Retina (tissue), 1 donor: ENCODE measurements around the gene GPER1.
"Not testable (repeated sequence)": the region's sequence is repeated elsewhere in the genome, so short reads cannot be mapped to it uniquely, and the experiment has no call there.

ENCODE experiments used
- DNase-seq: peaks from one replicate; pipeline ENCODE4 v3.0.0-alpha.2; 2016

GPER1 gene

DNA sequence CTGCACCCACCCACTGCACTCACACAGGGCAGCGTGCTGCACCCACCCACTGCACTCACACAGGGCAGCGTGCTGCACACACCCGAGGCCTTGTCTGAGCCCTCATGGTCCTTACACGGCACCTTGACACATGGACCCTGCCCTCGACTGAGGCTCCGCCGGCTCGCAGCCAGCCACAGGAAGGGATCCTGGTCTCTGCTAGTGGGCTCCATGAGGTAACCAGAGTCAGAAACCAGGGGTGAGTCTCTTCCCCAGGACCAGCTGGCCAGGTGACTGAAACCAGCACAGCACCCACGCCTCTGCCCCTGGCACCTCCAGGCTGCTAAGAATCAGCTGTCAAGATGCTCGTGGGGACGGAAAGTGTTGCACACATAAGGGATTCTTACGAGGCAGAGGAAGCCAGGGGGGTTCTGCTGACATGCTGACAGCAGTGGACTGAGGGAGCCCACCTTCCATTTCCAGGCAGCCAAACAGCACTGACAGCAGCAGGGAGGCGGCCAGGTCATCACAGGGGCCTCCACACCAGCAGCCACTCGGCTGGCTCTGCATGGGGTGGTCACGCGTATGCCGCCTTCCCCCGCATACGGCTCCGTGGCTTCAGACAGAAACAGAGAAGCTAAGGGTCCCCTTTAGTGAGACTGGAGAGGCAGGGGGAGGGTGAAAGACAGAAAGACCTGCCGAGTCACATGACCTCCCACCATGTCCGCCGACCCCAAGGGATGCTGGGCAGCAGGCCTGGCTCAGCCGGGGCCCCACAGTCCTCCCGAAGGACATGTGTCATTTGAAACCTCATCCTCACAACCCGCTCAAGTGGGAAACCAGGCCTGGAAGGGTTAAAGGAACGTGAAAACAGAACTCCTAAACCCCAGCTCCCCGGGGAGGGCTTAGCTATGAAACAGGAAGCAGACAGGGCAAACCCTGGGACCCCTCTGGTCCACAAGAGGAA is 34.2 kb downstream of the GPER1 start:
- peak; percentile 32 for DNase-seq

DNA sequence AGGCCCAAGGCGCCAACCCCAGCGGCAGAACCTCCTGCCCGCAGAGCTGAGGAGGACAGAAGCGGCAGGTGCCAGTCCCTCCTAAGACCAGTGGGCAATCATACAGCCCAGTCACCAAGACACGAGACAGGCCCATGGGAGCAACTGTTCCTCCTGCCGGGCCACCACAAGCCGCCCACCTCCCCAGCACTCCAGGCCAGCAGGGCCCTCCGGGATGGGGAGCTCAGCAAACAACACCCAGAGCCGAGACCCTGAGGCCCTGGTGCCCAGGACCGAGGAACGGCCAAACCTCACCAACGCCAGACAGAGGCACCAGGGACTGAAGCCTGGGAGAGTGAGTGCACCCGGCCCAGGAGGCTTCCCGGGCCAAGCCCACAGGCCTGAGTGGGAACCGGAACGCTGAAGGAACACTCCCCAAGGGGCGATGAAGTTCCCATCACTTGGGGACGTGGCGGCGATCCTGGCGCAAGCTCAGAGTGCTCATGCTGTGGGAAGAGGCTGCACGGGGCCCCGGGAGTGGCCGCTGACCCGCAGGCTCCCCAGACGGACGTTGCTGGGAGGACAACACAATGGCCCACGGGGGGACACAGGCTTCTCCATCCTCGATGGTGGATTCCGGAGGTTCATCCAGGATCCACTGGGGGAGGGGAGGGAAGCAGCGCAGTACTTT is 35.1 kb downstream of the GPER1 start:
- peak; percentile 30 for DNase-seq

GRCh38 chr7:1123715-1124114 is 35.8 kb downstream of the GPER1 start:
- peak; percentile 82 for DNase-seq

DNA sequence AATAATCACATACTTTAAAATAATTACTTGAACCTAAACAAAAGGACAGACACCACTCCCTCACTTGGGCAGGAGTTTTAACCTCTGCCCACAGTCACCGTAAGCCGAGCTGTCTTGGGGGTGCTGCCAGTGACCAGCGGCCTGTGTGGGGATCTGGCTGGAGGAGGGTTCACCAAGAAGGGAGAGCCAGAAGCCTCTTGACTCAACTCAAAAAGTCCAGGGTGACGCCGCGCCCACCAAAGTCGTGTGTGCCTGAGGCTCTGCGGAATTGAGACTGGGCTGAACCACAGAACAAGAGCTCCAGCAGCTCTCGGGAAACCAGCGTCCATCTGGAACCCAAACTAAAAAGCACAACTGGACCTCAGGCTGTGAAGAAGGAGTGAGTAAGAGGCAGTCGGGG is 36.3 kb downstream of the GPER1 start:
- no peak for DNase-seq

DNA sequence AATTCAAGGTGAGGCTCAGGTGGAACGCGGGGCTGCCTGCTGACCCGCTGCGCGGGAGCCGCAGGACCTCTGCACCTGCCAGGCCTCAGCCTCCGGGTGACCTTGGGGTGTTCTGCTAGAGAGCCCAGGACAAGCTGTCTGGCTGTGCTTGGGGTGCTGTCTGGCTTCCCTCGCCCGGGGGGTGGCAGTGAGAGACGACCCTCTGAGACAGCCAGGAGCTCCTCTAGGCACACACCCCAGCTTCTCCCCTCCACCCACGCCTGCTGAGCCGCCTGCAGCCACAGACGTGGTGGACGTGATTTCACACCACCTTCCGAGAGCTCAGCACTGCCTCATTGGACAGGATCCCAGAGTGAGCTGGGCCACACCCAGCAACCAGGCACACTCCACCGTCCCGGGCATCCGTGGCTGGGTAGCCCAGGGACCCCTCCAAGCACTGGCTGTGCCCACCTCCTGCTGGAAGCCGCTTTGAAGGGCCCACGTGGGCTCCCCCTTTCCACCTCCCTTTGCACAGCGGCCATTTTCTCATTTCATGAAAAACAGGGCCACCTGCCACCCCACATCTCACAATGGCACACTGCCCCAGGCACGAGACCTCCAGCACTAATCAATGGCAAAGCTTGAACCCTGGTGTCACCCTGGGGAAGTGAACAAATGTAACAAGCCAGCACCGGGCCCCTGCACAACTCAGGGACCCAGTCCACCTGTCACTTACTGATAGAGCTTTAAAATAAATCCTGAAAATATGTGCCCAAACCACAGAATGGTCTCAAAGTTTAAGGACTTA is 37.1 kb downstream of the GPER1 start:
- no peak for DNase-seq

GRCh38 chr7:1125603-1125969 is 37.7 kb downstream of the GPER1 start:
- no peak for DNase-seq

DNA sequence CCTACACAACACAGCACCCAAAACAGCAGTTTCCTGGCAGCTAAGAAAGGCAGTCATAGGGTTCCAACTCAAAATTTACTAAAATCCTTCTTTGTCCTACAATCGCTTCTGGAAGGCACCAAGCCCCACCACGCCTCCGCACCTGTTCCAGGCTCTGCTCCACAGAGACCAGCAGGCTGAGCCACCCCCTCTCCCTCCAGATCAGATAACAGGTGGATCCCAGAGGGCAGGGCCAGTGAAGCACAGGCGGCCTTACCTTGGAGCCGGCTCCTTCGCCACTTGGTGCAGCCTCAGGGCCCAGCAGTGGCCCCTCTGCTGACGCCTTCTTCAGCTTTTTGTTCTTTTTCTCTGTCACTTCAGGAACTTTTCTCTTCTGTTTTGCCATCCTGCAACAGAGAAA is 39.1 kb downstream of the GPER1 start:
- no peak for DNase-seq

DNA sequence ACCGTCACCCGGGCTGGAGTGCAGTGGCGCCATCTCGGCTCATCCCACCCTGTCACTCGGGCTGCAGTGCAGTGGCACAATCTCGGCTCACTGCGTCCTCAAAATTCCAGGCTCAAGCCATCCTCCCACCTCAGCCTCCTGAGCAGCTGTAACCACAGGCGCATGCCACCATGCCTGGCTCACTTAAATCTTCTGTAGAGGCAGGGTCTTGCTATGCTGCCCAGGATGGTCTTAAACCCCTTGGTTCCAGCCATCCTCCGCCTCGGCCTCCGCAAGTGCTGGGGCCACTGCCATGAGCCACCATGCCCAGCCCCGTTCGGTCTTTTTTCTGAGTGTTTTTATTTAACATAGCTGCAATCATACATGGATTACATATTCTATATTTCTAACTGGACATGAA is 41.5 kb downstream of the GPER1 start:
- no peak for DNase-seq

- no peak for DNase-seq
These were observed 42.4 kb downstream of the GPER1 start for GRCh38 chr7:1130021-1130990.

DNA sequence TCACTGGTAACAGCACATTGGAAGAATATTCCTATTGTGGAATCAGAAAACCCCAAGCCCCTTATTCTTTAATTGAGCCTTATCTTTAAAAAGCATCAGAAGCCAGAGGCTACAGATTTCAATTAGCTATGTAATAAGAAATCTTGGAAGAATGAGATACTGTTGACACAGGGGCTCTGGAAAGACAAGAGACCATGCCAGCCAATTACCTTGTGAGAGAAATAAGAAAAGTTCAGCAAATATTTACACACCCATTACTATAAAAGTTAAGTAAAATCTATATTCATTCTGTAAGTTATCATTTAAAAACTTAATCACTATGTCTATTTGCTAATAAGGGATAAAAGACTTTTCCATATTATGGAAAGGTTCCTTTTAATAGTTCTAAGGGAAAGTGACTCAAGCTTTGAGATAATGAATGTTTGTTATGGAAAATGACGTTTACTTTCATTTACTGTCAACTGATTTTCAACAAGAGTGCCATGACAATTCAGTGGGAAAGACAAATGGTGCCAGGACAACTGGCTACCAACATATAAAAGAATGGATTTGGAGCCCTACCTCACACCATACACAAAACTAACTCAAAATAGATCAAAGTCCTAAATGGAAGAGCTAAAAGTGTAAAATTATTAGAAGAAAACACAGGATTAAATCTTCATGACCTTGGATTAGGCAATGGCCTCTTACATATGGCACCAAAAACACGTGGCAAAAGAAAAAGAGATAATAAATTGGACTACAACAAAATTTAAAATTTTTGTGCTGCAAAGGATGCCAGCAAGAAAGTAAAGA is 43.8 kb downstream of the GPER1 start:
- DNase-seq = no peak

- no peak for DNase-seq
These were observed 47.0 kb downstream of the GPER1 start for GRCh38 chr7:1134951-1135350.

DNA sequence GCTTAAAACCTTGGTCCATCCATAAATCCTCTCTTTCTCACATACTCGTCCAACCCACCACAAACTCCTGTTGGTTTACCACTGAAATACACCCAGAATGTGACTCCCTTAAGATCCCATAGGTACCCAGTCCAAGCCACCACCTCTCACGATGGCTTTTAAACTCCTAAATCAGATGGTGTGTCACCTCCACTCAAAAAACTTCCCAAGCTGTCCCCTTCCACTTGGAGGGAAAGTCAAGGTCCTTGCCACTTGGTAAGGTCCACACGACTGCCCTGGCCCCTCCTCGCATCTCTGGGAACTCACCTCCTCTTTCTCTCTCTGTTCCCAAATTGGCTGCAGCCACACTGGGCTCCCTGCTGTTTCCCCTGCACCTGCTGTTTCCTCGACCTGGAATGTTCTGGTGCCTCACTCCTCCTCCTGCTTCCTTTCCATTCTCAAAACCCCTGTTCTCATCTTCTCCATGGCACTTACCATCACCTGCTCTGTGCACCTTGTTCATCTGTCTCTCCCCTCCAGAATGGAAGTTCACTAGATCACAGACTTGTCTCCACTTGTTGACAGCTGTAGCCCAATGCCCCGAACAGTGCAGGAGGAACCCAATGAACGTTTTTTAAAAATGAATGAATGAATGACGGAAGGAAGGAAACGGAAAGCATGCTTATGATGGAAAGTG is 49.1 kb downstream of the GPER1 start:
- peak; percentile 27 for DNase-seq

DNA sequence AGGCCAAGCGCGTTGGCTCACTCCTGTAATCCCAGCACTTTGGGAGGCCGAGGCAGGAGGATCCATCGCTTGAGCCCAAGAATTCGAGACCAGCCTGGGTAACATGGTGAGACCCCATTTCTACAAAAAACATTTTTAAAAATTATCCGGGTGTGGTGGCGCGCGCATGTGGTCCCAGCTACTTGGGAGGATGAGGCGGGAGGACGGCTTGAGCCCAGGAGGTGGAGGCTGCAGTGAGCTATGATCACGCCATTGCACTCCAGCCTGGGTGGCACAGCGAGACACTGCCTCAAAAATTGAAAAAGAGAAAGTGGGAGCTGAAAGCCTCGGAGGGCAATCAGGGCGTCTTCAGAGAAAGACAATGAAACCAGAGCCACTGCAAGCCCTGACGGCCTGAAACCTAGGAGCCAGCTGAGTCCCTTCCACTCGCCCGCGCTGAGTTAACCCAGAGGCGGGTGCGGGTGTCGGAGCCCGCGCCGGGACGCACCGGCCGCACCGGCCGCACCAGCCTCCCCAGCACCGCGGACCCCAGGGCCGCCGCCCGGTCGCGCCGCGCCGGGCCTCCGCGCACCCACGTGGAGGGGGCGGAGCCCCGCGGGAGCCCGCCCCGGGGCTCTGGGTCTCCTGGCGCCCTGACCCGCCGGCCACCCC is 49.7 kb downstream of the GPER1 start:
- peak; percentile 59 for DNase-seq

DNA sequence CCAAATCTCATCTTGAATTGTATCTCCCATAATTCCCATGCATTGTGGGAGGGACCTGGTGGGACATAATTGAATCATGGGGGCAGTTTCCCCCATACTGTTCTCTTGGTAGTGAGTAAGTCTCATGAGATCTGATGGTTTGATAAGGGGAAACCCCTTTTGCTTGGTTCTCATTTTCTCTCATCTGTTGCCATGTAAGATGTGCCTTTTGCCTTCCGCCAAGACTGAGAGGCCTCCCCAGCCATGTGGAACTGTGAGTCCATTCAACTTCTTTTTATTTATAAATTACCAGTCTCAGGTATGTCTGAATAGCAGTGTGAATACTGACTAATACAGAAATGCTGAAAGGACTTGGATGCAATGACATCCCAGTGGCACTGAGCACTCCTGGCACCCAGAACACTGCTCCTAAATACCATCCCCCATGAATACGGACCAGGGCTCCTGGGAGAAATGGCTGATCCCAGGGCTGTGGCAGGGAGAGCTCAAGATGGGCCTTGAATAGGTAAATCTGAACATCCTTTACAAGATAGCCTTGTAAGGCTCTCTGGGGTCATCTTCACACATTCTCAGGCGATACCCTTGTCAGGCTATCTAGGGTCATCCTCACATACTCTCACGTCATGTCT is 52.7 kb downstream of the GPER1 start:
- no peak for DNase-seq

DNA sequence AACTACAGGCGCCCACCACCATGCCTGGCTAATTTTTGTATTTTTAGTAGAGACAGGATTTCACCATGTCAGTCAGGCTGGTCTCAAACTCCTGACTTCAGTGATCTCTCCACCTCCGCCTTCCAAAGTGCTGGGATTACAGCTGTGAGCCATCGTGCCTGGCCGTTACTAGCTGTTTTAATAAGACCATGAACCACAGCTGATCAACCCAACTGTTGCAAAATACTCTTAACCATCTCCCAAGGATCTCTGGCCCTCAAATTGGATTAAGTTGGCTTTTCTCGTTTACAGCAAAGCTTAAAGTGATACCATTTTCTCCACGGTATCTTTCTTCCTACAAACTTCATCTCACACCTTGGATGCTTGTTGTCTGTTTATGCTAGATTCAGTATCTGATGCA is 53.7 kb downstream of the GPER1 start:
- DNase-seq = no peak

DNA sequence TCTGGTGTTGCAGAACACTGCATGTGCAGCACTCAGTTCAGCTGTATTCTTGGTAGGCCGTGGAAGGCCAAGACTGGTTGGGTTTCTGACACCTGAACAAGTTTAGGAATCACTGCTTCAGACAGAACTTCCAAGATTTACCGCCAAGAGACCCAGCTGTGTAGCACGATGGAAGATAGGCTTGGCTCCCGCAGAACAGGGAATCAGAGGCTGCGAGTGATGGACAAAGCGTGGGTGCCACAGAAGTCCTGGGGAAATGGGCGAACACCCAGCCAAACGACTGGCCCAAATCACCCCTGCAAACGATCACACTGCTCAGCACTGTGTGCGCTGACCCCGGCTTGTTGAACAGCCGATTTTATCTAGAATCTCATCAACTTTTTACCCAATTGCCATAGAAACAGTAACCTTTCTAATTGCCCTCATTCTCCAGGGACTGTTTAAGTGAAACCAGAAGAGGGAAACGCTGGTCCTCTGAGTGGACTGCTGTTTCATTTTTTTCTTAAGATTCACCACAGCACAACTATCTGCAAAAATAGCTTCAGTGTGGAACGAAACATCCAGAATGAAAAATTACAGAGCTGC is 54.2 kb downstream of the GPER1 start:
- DNase-seq = no peak

DNA sequence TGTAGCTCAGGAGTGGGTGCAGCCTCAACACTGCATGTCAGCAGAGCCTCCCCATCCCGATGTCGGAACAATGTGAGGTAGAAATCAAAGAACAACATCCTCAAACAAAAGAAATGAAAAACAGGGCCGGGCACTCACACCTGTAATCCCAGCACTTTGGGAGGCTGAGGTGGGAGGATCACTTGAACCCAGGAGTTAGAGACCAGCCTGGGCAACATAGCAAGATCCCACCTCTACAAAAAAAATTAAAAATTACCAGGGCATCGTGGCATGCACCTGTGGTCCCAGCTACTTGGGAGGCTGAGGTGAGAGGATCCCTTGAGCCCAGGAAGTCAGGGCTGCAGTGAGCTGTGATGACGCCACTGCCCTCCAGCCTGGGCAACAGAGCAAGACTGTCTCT is 55.1 kb downstream of the GPER1 start:
- not testable (repeated sequence) for DNase-seq
